GM12891 (cell line): Measurements from ENCODE around the gene ROBO4.

Experiments
- POLR2A ChIP-seq: IDR thresholded peaks from 2 replicates; pipeline ENCODE4 v1.6.1; 2011; ENCODE audit warnings: low read depth, low read length, control low read depth
- POLR2AphosphoS5 ChIP-seq: IDR thresholded peaks from 2 replicates; pipeline ENCODE4 v1.6.1; 2011; ENCODE audit warnings: low read depth, low read length, control low read depth
- SPI1 ChIP-seq: IDR thresholded peaks from 2 replicates; pipeline ENCODE4 v1.6.1; 2011; ENCODE audit warnings: low read depth, low read length, control low read depth
- TAF1 ChIP-seq: IDR thresholded peaks from 2 replicates; pipeline ENCODE4 v1.6.1; 2011; ENCODE audit warnings: low read depth, low read length, control low read depth

GRCh38 chr11:124917115-124917637 lies 19.5 kb upstream of the ROBO4 start:
- TF ChIP-seq POLR2A: no peak
- TF ChIP-seq POLR2AphosphoS5: no peak
- TF ChIP-seq TAF1: no peak
- no peak for TF ChIP-seq SPI1
